Endothelial cell of umbilical vein (primary cell): ENCODE data around the gene CBFB.

ENCODE experiments used
- EZH2 ChIP-seq: IDR thresholded peaks from 2 replicates; pipeline ENCODE4 v1.6.1; 2012; ENCODE audit warnings: borderline replicate concordance, low read depth, mild to moderate bottlenecking, moderate library complexity, low read length, inconsistent platforms; ENCODE audit not compliant: severe bottlenecking
- POLR2A ChIP-seq: IDR thresholded peaks from 2 replicates; pipeline ENCODE4 v1.6.1; 2012; ENCODE audit warnings: low read depth, mild to moderate bottlenecking, control low read depth, low read length
- TF ChIP-seq, protein P1 (sequence below), 2 donors: IDR thresholded peaks; 1 replicate in 1 of 2; 2 replicates in 1 of 2; pipeline ENCODE4 v1.5.1; 2011; ENCODE audit warnings: low read length in 2 of 2, mild to moderate bottlenecking in 2 of 2, moderate library complexity in 2 of 2, control low read depth in 1 of 2, inconsistent platforms in 1 of 2, low read depth in 1 of 2; ENCODE audit not compliant: insufficient read depth in 1 of 2; ENCODE audit errors: extremely low read depth in 1 of 2
- TF ChIP-seq, protein P2 (sequence below): IDR thresholded peaks from 2 replicates; pipeline ENCODE4 v1.6.1; 2011; ENCODE audit not compliant: insufficient read depth, insufficient read length

DNA sequence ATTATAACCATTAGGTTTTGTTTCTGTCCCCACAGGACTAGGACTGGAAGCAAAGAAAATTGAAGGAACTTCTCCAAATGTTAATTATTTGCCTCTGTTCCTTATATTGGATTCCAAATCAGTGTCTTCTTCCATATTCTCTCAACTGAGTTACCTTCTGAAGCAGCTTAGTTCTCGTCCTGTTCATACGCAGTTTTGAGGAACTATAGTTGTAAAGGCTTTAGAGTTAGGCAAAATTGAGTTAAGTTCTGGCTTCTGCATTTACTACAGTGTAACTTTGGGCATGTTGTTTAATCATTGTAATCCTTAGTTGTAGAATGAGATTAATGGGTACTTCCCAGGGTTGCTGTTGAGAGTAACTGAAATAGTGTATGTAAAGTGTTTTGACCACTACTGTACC, 11.2 kb downstream of the CBFB start:
- TF ChIP-seq, protein P1, sequence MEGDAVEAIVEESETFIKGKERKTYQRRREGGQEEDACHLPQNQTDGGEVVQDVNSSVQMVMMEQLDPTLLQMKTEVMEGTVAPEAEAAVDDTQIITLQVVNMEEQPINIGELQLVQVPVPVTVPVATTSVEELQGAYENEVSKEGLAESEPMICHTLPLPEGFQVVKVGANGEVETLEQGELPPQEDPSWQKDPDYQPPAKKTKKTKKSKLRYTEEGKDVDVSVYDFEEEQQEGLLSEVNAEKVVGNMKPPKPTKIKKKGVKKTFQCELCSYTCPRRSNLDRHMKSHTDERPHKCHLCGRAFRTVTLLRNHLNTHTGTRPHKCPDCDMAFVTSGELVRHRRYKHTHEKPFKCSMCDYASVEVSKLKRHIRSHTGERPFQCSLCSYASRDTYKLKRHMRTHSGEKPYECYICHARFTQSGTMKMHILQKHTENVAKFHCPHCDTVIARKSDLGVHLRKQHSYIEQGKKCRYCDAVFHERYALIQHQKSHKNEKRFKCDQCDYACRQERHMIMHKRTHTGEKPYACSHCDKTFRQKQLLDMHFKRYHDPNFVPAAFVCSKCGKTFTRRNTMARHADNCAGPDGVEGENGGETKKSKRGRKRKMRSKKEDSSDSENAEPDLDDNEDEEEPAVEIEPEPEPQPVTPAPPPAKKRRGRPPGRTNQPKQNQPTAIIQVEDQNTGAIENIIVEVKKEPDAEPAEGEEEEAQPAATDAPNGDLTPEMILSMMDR (IDR thresholded peaks at IDR 0.05; ENCODE audit: extremely low read depth in 1 of 2, insufficient read depth in 1 of 2, low read depth in 1 of 2, low read length in 2 of 2), result no peak
- TF ChIP-seq POLR2A (no peak), EZH2 (no peak)
- TF ChIP-seq, protein P2, sequence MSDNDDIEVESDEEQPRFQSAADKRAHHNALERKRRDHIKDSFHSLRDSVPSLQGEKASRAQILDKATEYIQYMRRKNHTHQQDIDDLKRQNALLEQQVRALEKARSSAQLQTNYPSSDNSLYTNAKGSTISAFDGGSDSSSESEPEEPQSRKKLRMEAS, result no peak
